Measurements from ENCODE around the gene CCRL2. TPM values are rescaled to one million over a fixed set of nuclear protein-coding genes. Genes with fewer than 3 reads are reported as not detected.

Gene CCRL2
- total and polyA plus RNA-seq, 2 of the 4 experiments (the other 2 are of a cell fraction) = 0.29 to 0.36 TPM

GRCh38 chr3:46395210-46395661 lies 11.8 kb upstream of the CCRL2 start:
- H4K5ac ChIP-seq (ENCODE audit: low read depth, low read length) = no peak overlapping the region
- no peak overlapping the region for H2AFZ ChIP-seq (replicated peaks; ENCODE audit: low read length, poor library complexity)
- H3K4ac ChIP-seq (ENCODE audit: low read depth, low read length) = no peak overlapping the region
- no TSS peak for BruUV-seq (replicated peaks)
- no peak overlapping the region for H3K18ac ChIP-seq (ENCODE audit: low read depth, low read length)
- dilution Hi-C loops (cut with HindIII; ENCODE audit: low sequenced_read_pairs, unreplicated experiment) (no loop called here), intact Hi-C loops (cut with micrococcal nuclease) (no loop called here), in situ Hi-C loops (cut with MboI; ENCODE audit: low sequenced_read_pairs) (no loop called here)
- no peaks in the 10 kb centered on the region for H4K20me1 ChIP-seq (ENCODE audit: insufficient read depth, low read length)
- no peaks in the 10 kb centered on the region; the same call in 1 of the 2 replicates for H3K9me1 ChIP-seq (ENCODE audit: insufficient read depth, low read length)
- H3K9ac ChIP-seq (ENCODE audit: low read depth, low read length) = no peak overlapping the region
- peaks cover 6% of the 10 kb centered on the region for H3K4me1 ChIP-seq (ENCODE audit: control insufficient read depth, insufficient read depth, low read length)
- no peak overlapping the region for H2AK5ac ChIP-seq (ENCODE audit: low read depth, low read length)
- H2AK9ac ChIP-seq (replicated peaks; ENCODE audit: low read depth, low read length, poor library complexity) = no peak overlapping the region
- H3K4me2 ChIP-seq (ENCODE audit: low read depth, low read length) = no peak overlapping the region
- H4K8ac ChIP-seq (ENCODE audit: low read depth in 2 of 2, low read length in 2 of 2) = no peak overlapping the region
- ATAC-seq (ENCODE audit: low read depth) (peak; percentile 25), DNase-seq (peak; percentile 33)
- no peak overlapping the region for H2BK120ac ChIP-seq (ENCODE audit: low read depth, low read length)
- no peak overlapping the region for H2BK5ac ChIP-seq (ENCODE audit: low read depth, low read length, poor library complexity, severe bottlenecking)
- H3K56ac ChIP-seq (ENCODE audit: extremely low read depth, insufficient read depth, low read length) = no peak overlapping the region
- no peaks in the 10 kb centered on the region for H3K79me1 ChIP-seq (ENCODE audit: low read depth in 1 of 2, low read length in 2 of 2)
- H3K36me3 ChIP-seq (ENCODE audit: control insufficient read depth, insufficient read depth, low read length) = no peaks in the 10 kb centered on the region
- no peak overlapping the region for H3K23ac ChIP-seq (ENCODE audit: low read depth, low read length)
- 77% methylated on average over 5 of the region's 6 CpGs; no CpG with 5 or more reads in 1 of the 2 experiments for WGBS, 2 experiments (ENCODE audit: extremely low coverage in 2 of 2, insufficient read length in 1 of 2)
- H4K91ac ChIP-seq (ENCODE audit: insufficient read depth, low read depth, low read length) = no peak overlapping the region
- H2BK15ac ChIP-seq (ENCODE audit: low read depth, low read length) = no peak overlapping the region
- H2BK20ac ChIP-seq (ENCODE audit: low read depth, low read length) = no peak overlapping the region
- no peak overlapping the region for H3K14ac ChIP-seq (replicated peaks; ENCODE audit: low read depth, low read length)
- no peaks in the 10 kb centered on the region for H3K9me3 ChIP-seq (ENCODE audit: control insufficient read depth, insufficient read depth, low read length)
- no peak overlapping the region for H3K27ac ChIP-seq (ENCODE audit: insufficient read depth, low read length)
- peak; percentile 81 for TF ChIP-seq CEBPB (IDR thresholded peaks at IDR 0.05; ENCODE audit: low read depth, low read length)
- TF ChIP-seq RCOR1 (IDR thresholded peaks at IDR 0.05; ENCODE audit: insufficient replicate concordance, low read length) = no peak
- POLR2A ChIA-PET (ENCODE audit: unreplicated experiment) = no interaction called here
- CTCF ChIA-PET = no interaction called here
- no peak overlapping the region for H3K4me3 ChIP-seq (ENCODE audit: insufficient read depth, low read depth, low read length)
- H3K27me3 ChIP-seq (ENCODE audit: control insufficient read depth, insufficient read depth, low read length) = peaks cover 4% of the 10 kb centered on the region
